K562 (cell line): ENCODE results near the gene HRC. TPM values are rescaled to one million over a fixed set of nuclear protein-coding genes. Genes with fewer than 3 reads are reported as not detected.
A peak's percentile ranks its signal among the peaks of the same experiment; 100 is the strongest.

Experiments used
- ATAC-seq: fragments of 200-7000 bp; cut with Tn5 transposase; 3 replicates; pipeline ENCODE4 v1.9.1; 2020; ENCODE audit warnings: moderate library complexity
- BruUV-seq: library from RNA; stranded (reverse); fragments of 400-500 nt; replicated peaks from 2 replicates; lab custom pipeline; 2021; lab: Mats Ljungman, UMichigan
- CTCF ChIA-PET: fragments of 300-600 bp; formaldehyde crosslinking; extraction: SDS; loops from one replicate; lab custom pipeline; 2021; ENCODE audit warnings: low intra/inter-chr PET ratio; lab: Yijun Ruan, JAX
- POLR2A ChIA-PET: fragments of 300-600, 350-650 bp; sonication (Branson Sonifier 250); formaldehyde crosslinking; extraction: SDS; loops from one replicate; lab custom pipeline; 2021; ENCODE audit warnings: antibody characterized with exemption, inconsistent platforms; lab: Yijun Ruan, JAX
- DNase-seq, 4 experiments: peaks; one replicate each; pipeline versions ENCODE4 v3.0.0 to v3.0.0-alpha.2; 2011 to 2018; ENCODE audit warnings: low spot score in 3 of 4, mixed read lengths in 3 of 4; ENCODE audit errors: extremely low read depth in 1 of 4
- FAIRE-seq: peaks from 2 replicates; lab custom pipeline; 2011; peaks lifted over from hg19 to GRCh38; lab: Jason Lieb, UNC
- H2AFZ ChIP-seq: 2 replicates; pipeline ENCODE4 v1.6.0; 2011; ENCODE audit warnings: low read depth, low read length, control low read depth, inconsistent platforms
- H3K27ac ChIP-seq: fragments of 200-600 bp; 3 replicates; pipeline ENCODE4 v1.8.0; 2011; ENCODE audit warnings: low read depth, mild to moderate bottlenecking, control low read depth, inconsistent platforms, low read length, moderate library complexity, mixed read lengths; ENCODE audit errors: extremely low read depth
- H3K27me3 ChIP-seq, 2 experiments: fragments of 300-600 bp in 1 of 2; 2 replicates in 1 of 2; 3 replicates in 1 of 2; pipeline versions ENCODE4 v1.6.0 to v1.8.0; 2011; ENCODE audit warnings: inconsistent platforms in 2 of 2, low read length in 2 of 2, mild to moderate bottlenecking in 1 of 2, mixed read lengths in 1 of 2, moderate library complexity in 1 of 2; ENCODE audit not compliant: control insufficient read depth in 2 of 2, insufficient read depth in 2 of 2
- H3K36me3 ChIP-seq: fragments of 300-600 bp; 3 replicates; pipeline ENCODE4 v1.8.0; 2011; ENCODE audit warnings: mild to moderate bottlenecking, low read length, inconsistent platforms; ENCODE audit not compliant: control insufficient read depth, insufficient read depth
- H3K4me1 ChIP-seq, 2 experiments: fragments of 200-600 bp in 1 of 2; replicated peaks in 1 of 2; 2 replicates in 1 of 2; 3 replicates in 1 of 2; pipeline versions ENCODE4 v1.5.1 to v1.8.0; 2011; ENCODE audit warnings: inconsistent platforms in 2 of 2, low read length in 2 of 2, mild to moderate bottlenecking in 1 of 2, mixed read lengths in 1 of 2, moderate library complexity in 1 of 2; ENCODE audit not compliant: control insufficient read depth in 2 of 2, insufficient read depth in 2 of 2
- H3K4me2 ChIP-seq: 2 replicates; pipeline ENCODE4 v1.6.1; 2011; ENCODE audit warnings: low read length, control low read depth, inconsistent platforms, mixed read lengths; ENCODE audit not compliant: insufficient read depth
- H3K4me3 ChIP-seq: fragments of 200-600 bp; sonication (generic), shearing (Covaris generic); 2 replicates; pipeline ENCODE4 v1.5.1; 2016; ENCODE audit warnings: control low read depth, inconsistent platforms
- H3K79me2 ChIP-seq: fragments of 200-600 bp; 3 replicates; pipeline ENCODE4 v1.8.0; 2011; ENCODE audit warnings: low read length, inconsistent platforms; ENCODE audit not compliant: control insufficient read depth, insufficient read depth
- H3K9ac ChIP-seq, 2 experiments: 2 replicates each; pipeline versions ENCODE4 v1.6.0 to v1.6.1; 2011; ENCODE audit warnings: low read depth in 2 of 2, low read length in 2 of 2, control low read depth in 1 of 2, inconsistent platforms in 1 of 2, mild to moderate bottlenecking in 1 of 2, mixed read lengths in 1 of 2; ENCODE audit not compliant: insufficient read depth in 1 of 2
- H3K9me1 ChIP-seq: one replicate; pipeline ENCODE4 v1.6.0; 2011; ENCODE audit warnings: inconsistent platforms, mild to moderate bottlenecking, low read length, moderate library complexity; ENCODE audit not compliant: control insufficient read depth, insufficient read depth
- H3K9me3 ChIP-seq: replicated peaks from 2 replicates; pipeline ENCODE4 v1.5.1; 2011; ENCODE audit warnings: low read depth, low read length, inconsistent platforms; ENCODE audit not compliant: control insufficient read depth, insufficient read depth
- H4K20me1 ChIP-seq: replicated peaks from 2 replicates; pipeline ENCODE4 v1.6.1; 2011; ENCODE audit warnings: low read length, inconsistent platforms, mixed read lengths; ENCODE audit not compliant: control insufficient read depth, insufficient read depth
- CBX3 ChIP-seq, 2 experiments: IDR thresholded peaks; 1 replicate in 1 of 2; 2 replicates in 1 of 2; pipeline ENCODE4 v1.6.1; 2012; ENCODE audit warnings: inconsistent platforms in 2 of 2, low read length in 2 of 2, borderline replicate concordance in 1 of 2, control low read depth in 1 of 2
- ELF1 ChIP-seq: fragments of 200-800 bp; sonication (Bioruptor generic); IDR thresholded peaks from 2 replicates; pipeline ENCODE4 v1.6.1; 2016; ENCODE audit warnings: missing genetic modification characterization, missing compliant biosample characterization
- POLR2G ChIP-seq: fragments of 200-400 bp; formaldehyde crosslinking; IDR thresholded peaks from 2 replicates; pipeline ENCODE4 v1.6.1; 2017; ENCODE audit warnings: low read depth, mild to moderate bottlenecking, antibody characterized with exemption, low read length, moderate library complexity
- ZBTB33 ChIP-seq: sonication (generic); formaldehyde crosslinking; IDR thresholded peaks from 2 replicates; pipeline ENCODE4 v1.8.1; 2023; ENCODE audit warnings: mild to moderate bottlenecking, missing genetic modification reagents
- ZNF175 ChIP-seq: fragments of 200-800 bp; sonication (Bioruptor generic); IDR thresholded peaks from 2 replicates; pipeline ENCODE4 v1.6.1; 2016; ENCODE audit warnings: low read depth, mild to moderate bottlenecking, missing genetic modification characterization, missing compliant biosample characterization
- ZNF41 ChIP-seq: fragments of 250-450 bp; sonication (Bioruptor Pico); conservative IDR thresholded peaks from 2 replicates; pipeline ENCODE4 v1.4.0; 2020; ENCODE audit warnings: mild to moderate bottlenecking
- WGBS: fragments of 100-300 bp; shearing (Covaris generic); methylation state at CpG from one replicate; pipeline ENCODE4 v1.1.6; 2016; ENCODE audit warnings: low coverage, mixed read lengths; ENCODE audit not compliant: insufficient coverage; ENCODE audit errors: missing lambda C conversion rate; 5-methylcytosine and 5-hydroxymethylcytosine counted together
- in situ Hi-C: fragments of 300-500 bp; cut with MboI; formaldehyde crosslinking; loops from 4 replicates; pipeline ENCODE4 v1.15.0; 2018; ENCODE audit warnings: inconsistent platforms, mixed read lengths
- intact Hi-C: fragments of 100-400 bp; cut with micrococcal nuclease; formaldehyde crosslinking; loops from 2 replicates; pipeline ENCODE4 v1.14.2; 2022
- polyA plus RNA-seq, 8 experiments: library from polyadenylated mRNA; depleted of rRNA in 4 of 8; stranded (reverse) in 5 of 8; unstranded in 3 of 8; fragments of >200 nt; fragmentation: Nextera tagmentation in 2 of 8; fragmentation: Illumina TruSeq in 1 of 8; extraction: Ambion mirVana in 2 of 8; extraction: Trizol in 1 of 8; gene quantifications; 2 replicates each; pipeline versions ENCODE4 v1.2.1 to v1.2.3, GENCODE V29; 2011 to 2014; ENCODE audit warnings: inconsistent platforms in 1 of 8, missing spikeins in 1 of 8
- total RNA-seq, 7 experiments: library from RNA; depleted of rRNA in 6 of 7; stranded (reverse); fragments of >200 nt in 6 of 7; fragmentation: Illumina TruSeq in 2 of 7; extraction: Trizol in 2 of 7; gene quantifications; 2 replicates each; pipeline versions ENCODE4 v1.2.1 to v1.2.3, GENCODE V29; 2011 to 2021; ENCODE audit warnings: low replicate concordance in 1 of 7

The HRC gene
- total and polyA plus RNA-seq, 9 of the 15 experiments (the other 6 are each of a cell fraction or from before 2014, with no cell fraction given) = 0.66 to 18.7 (median 13.1) TPM

- H3K4me3 ChIP-seq = no peak overlapping the region
- CTCF ChIA-PET = no interaction called here
- WGBS = 83% methylated on average over 19 of the region's 26 CpGs
- peaks cover 31% of the 10 kb centered on the region; the same call in 2 of the 3 replicates for H3K36me3 ChIP-seq
- H3K4me2 ChIP-seq = no peak overlapping the region
- H3K79me2 ChIP-seq = no peaks in the 10 kb centered on the region
- no peak overlapping the region for H2AFZ ChIP-seq
- TF ChIP-seq ZBTB33 = peak; percentile 15; the same call in 1 of the 2 replicates
- peak; percentile 34; the same call in 1 of the 2 replicates for TF ChIP-seq POLR2G
- no peak for TF ChIP-seq ZNF41 (CRISPR knock-in tag)
- TF ChIP-seq CBX3 (IDR thresholded peaks at IDR 0.05; ENCODE audit: borderline replicate concordance in 1 of 2, low read length in 2 of 2) = no peak
- TF ChIP-seq ZNF175 (CRISPR knock-in tag) = no peak
- no peak for TF ChIP-seq ELF1
- TF ChIP-seq, all 486 proteins: peak for 2
- POLR2A ChIA-PET = interaction anchor here (1.1 kb wide), 1 partner anchor 9 kb away, joined by 3 read pairs; no protein-coding TSS in a partner anchor
- in situ Hi-C loops = no loop called here
- FAIRE-seq (no peak), ATAC-seq (peak; percentile 59; the same call in 2 of the 3 replicates), DNase-seq (peak in 3 of 4 experiments; percentile 11 to 17 (median 12))
- peaks cover 4% of the 10 kb centered on the region for H3K9me3 ChIP-seq
- no peaks in the 10 kb centered on the region for H3K27me3 ChIP-seq
- no peak overlapping the region for H3K27ac ChIP-seq
- H4K20me1 ChIP-seq = no peaks in the 10 kb centered on the region
- no peaks in the 10 kb centered on the region for H3K9me1 ChIP-seq
- intact Hi-C loops = no loop called here
- BruUV-seq = no TSS peak
- no peak overlapping the region for H3K9ac ChIP-seq
- H3K4me1 ChIP-seq = no peaks in the 10 kb centered on the region; a peak in 1 of 5 replicates
Observed at GRCh38 chr19:49182848-49183375, 27.7 kb upstream of the HRC start.
